Panc1 (cell line): ENCODE measurements around the gene DYNLRB1. TPM values are rescaled to one million over a fixed set of nuclear protein-coding genes. Genes with fewer than 3 reads are reported as not detected.

Experiments used
- ATAC-seq: fragments of 200-7000 bp; cut with Tn5 transposase; 2 replicates; pipeline ENCODE4 v1.9.1; 2020; ENCODE audit warnings: mild to moderate bottlenecking, moderate library complexity
- BruUV-seq: library from RNA; stranded (reverse); fragments of 400-500 nt; replicated peaks from 2 replicates; lab custom pipeline; 2021; lab: Mats Ljungman, UMichigan
- CTCF ChIA-PET: fragments of 300-600 bp; sonication (Branson Sonifier 250); formaldehyde crosslinking; loops from one replicate; lab custom pipeline; 2022; ENCODE audit warnings: antibody characterized with exemption; lab: Charles Lee
- POLR2A ChIA-PET: fragments of 300-600 bp; sonication (Branson Sonifier 250); formaldehyde crosslinking; loops from one replicate; lab custom pipeline; 2022; ENCODE audit warnings: antibody characterized with exemption; lab: Charles Lee
- DNase-seq: peaks from one replicate; pipeline ENCODE4 v3.0.0-alpha.2; 2010; ENCODE audit warnings: low read depth, low spot score
- H3K27ac ChIP-seq: 2 replicates; pipeline ENCODE4 v1.5.1; 2011; ENCODE audit warnings: mild to moderate bottlenecking, low read length, inconsistent platforms
- H3K27me3 ChIP-seq: fragments of 200-500 bp; sonication (Bioruptor generic); 2 replicates; pipeline ENCODE4 v1.6.0; 2014; ENCODE audit warnings: low read length, inconsistent platforms; ENCODE audit not compliant: control insufficient read depth, insufficient read depth
- H3K36me3 ChIP-seq: fragments of 200-500 bp; sonication (Bioruptor generic); 2 replicates; pipeline ENCODE4 v1.5.1; 2014; ENCODE audit warnings: inconsistent platforms, mild to moderate bottlenecking, low read length, moderate library complexity; ENCODE audit not compliant: control insufficient read depth, insufficient read depth
- H3K4me1 ChIP-seq: 2 replicates; pipeline ENCODE4 v1.5.1; 2011; ENCODE audit warnings: inconsistent platforms, mild to moderate bottlenecking, low read length, moderate library complexity; ENCODE audit not compliant: control insufficient read depth, insufficient read depth
- H3K4me3 ChIP-seq, 2 experiments: 2 replicates each; pipeline ENCODE4 v1.5.1; 2011 to 2012; ENCODE audit warnings: low read depth in 2 of 2, low read length in 2 of 2, mild to moderate bottlenecking in 2 of 2, inconsistent platforms in 1 of 2, moderate library complexity in 1 of 2
- H3K9me3 ChIP-seq: fragments of 200-500 bp; sonication (Bioruptor generic); 2 replicates; pipeline ENCODE4 v1.5.1; 2014; ENCODE audit warnings: low read depth, mild to moderate bottlenecking, inconsistent platforms, low read length, moderate library complexity; ENCODE audit not compliant: control insufficient read depth, insufficient read depth
- CTCF ChIP-seq: fragments of 450-650 bp; IDR thresholded peaks from 2 replicates; pipeline ENCODE4 v1.5.1; 2017; ENCODE audit warnings: mild to moderate bottlenecking
- POLR2AphosphoS5 ChIP-seq: IDR thresholded peaks from 2 replicates; pipeline ENCODE4 v1.6.1; 2012; ENCODE audit warnings: mild to moderate bottlenecking, low read depth, low read length, moderate library complexity
- REST ChIP-seq, 2 experiments: IDR thresholded peaks; 2 replicates each; pipeline ENCODE4 v1.6.1; 2011 to 2012; ENCODE audit warnings: low read depth in 2 of 2, control low read depth in 1 of 2, low read length in 1 of 2, mild to moderate bottlenecking in 1 of 2, moderate library complexity in 1 of 2; ENCODE audit not compliant: insufficient read depth in 1 of 2
- SIN3A ChIP-seq: IDR thresholded peaks from 2 replicates; pipeline ENCODE4 v1.6.1; 2012; ENCODE audit warnings: low read depth, mild to moderate bottlenecking, low read length, moderate library complexity, borderline replicate concordance; ENCODE audit not compliant: insufficient read depth
- TCF7L2 ChIP-seq: IDR thresholded peaks from 2 replicates; pipeline ENCODE4 v1.6.1; 2011; ENCODE audit warnings: mild to moderate bottlenecking, low read depth, low read length, inconsistent platforms
- in situ Hi-C: cut with HindIII; loops from 2 replicates; pipeline ENCODE4 v1.10.0; 2016; ENCODE audit warnings: low sequenced_read_pairs, low pct_unique_long_range_greater_than_20kb
- intact Hi-C: fragments of 100-400 bp; cut with micrococcal nuclease; formaldehyde crosslinking; loops from one replicate; pipeline ENCODE4 v1.10.0; 2022; ENCODE audit not compliant: unreplicated experiment
- total RNA-seq: library from RNA; stranded (reverse); gene quantifications from one replicate; pipeline ENCODE4 v1.2.1, GENCODE V29; 2021; ENCODE audit not compliant: unreplicated experiment

The DYNLRB1 gene
- total RNA-seq, 1 experiment from 2014 or later, result 155 TPM

- Histone ChIP-seq H3K27ac (no peak overlapping the region), H3K4me3 (no peak overlapping the region), H3K36me3 (peaks cover 4% of the 10 kb centered on the region; the same call in 1 of the 2 replicates), H3K9me3 (no peaks in the 10 kb centered on the region), H3K4me1 (no peaks in the 10 kb centered on the region), H3K27me3 (no peaks in the 10 kb centered on the region)
- DNase-seq, result no peak
- intact Hi-C loops (loop anchor here (2.0 kb wide), 1 partner anchor 171 kb away; no protein-coding TSS in a partner anchor), in situ Hi-C loops (no loop called here)
- ChIA-PET POLR2A (no interaction called here), CTCF (interaction anchor here (0.6 to 1.2 kb wide), 2 partner anchors 28 to 170 kb away, joined by 3 to 5 read pairs; no protein-coding TSS in a partner anchor)
- no peak for TF ChIP-seq CTCF
- TF ChIP-seq SIN3A, result no peak
- no peak for TF ChIP-seq REST (IDR thresholded peaks at IDR 0.05; ENCODE audit: insufficient read depth in 1 of 2, low read depth in 2 of 2, low read length in 1 of 2)
- no peak for TF ChIP-seq POLR2AphosphoS5
- TF ChIP-seq TCF7L2, result no peak
- ATAC-seq, result no peak
- no TSS peak for BruUV-seq
These were observed 21.4 kb downstream of the DYNLRB1 start for GRCh38 chr20:34537651-34538050.

GRCh38 chr20:34538671-34539123 lies 22.5 kb downstream of the DYNLRB1 start:
- POLR2A ChIA-PET, result no interaction called here

More at GRCh38 chr20:34538671-34539123, 22.5 kb downstream of the DYNLRB1 start:
- Histone ChIP-seq H3K36me3 (peaks cover 4% of the 10 kb centered on the region; the same call in 1 of the 2 replicates), H3K27me3 (no peaks in the 10 kb centered on the region), H3K9me3 (no peaks in the 10 kb centered on the region), H3K4me3 (no peak overlapping the region), H3K4me1 (no peaks in the 10 kb centered on the region), H3K27ac (no peak overlapping the region)
- intact Hi-C loops, result loop anchor here (2.0 kb wide), 1 partner anchor 170 kb away; no protein-coding TSS in a partner anchor
- DNase-seq (no peak), ATAC-seq (peak; percentile 64; the same call in 1 of the 2 replicates)
- TF ChIP-seq POLR2AphosphoS5, result no peak
- TF ChIP-seq CTCF, result peak; percentile 94
- CTCF ChIA-PET, result interaction anchor here (0.6 to 1.2 kb wide), 3 partner anchors 169 to 231 kb away, joined by 3 to 5 read pairs (median 4); no protein-coding TSS in a partner anchor
- in situ Hi-C loops, result no loop called here
- BruUV-seq, result no TSS peak
